ACHN (cell line): ENCODE measurements around the gene IQCB1.
"Not testable (repeated sequence)": the region's sequence is repeated elsewhere in the genome, so short reads cannot be mapped to it uniquely, and the experiment has no call there.

Experiments
- DNase-seq: peaks from one replicate; pipeline ENCODE4 v3.0.0-alpha.2; 2015
- in situ Hi-C: cut with HindIII; loops from 2 replicates; pipeline ENCODE4 v1.10.0; 2017; ENCODE audit warnings: low sequenced_read_pairs, low pct_ligation_motif_present, low pct_unique_long_range_greater_than_20kb

The IQCB1 gene, protein sequence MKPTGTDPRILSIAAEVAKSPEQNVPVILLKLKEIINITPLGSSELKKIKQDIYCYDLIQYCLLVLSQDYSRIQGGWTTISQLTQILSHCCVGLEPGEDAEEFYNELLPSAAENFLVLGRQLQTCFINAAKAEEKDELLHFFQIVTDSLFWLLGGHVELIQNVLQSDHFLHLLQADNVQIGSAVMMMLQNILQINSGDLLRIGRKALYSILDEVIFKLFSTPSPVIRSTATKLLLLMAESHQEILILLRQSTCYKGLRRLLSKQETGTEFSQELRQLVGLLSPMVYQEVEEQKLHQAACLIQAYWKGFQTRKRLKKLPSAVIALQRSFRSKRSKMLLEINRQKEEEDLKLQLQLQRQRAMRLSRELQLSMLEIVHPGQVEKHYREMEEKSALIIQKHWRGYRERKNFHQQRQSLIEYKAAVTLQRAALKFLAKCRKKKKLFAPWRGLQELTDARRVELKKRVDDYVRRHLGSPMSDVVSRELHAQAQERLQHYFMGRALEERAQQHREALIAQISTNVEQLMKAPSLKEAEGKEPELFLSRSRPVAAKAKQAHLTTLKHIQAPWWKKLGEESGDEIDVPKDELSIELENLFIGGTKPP

DNA sequence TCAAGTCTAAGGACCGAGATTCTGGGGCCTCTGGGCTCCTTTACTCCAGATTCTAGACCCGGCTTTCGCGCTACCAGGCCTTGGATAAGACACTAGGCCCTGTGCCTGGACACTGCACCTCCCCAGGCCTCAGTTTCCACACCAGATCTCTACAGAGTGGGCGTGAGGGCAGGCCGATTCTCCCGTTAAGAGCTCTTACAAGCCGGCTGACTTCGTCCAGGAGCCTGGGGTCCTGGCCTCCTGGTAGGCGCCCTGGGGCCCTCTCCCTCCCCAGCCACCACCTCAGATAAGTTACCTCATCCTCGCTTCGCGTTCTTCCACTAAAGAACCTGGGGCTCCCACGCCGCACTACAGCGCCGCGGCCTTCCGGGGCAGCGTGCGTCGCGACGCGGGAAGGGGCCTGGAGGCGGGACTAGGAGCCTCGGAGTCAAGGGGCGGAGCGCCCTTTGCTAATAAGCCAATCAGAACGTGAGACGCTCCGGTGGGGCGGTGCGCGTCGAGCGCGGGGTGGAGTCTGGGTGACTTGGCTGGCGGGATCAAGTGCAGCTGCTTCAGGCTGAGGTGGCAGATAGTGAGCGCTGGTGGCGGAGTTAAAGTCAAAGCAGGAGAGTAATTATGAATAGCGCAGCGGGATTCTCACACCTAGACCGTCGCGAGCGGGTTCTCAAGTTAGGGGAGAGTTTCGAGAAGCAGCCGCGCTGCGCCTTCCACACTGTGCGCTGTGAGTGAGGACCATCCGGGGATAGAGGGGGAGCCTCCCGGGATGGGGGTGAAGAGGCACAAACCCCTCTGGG lies at the start of gene IQCB1, which contains the start of gene EAF2:
IQCB1 (minus strand) TSS at position 390 of the 794 bp plus-strand sequence. CDS start 6,100 bp downstream, outside the sequence.
EAF2 (plus strand) TSS at position 539 of the 794 bp plus-strand sequence; CDS start at position 616, 77 bp downstream.
- in situ Hi-C loops: no loop called here
- peak; percentile 93 for DNase-seq

DNA sequence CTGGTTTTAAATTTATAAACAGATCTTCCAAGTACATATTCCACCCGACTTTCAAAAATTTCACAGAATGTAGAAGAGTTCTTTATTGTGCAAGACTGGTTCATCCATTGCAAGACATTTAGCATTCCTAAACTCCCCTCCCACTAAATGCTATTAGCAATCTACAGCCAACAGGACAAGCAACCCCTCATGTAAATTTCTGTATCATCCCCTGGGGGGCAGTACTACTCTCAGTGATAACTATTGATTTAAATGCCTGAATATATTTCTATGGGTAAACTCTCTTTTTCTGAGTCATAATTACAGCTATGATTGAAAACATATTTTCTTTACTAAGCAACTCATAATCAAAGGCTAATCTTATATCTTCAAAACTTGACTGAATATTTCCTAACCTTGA lies 48.6 kb upstream of the IQCB1 start:
- in situ Hi-C loops: no loop called here
- DNase-seq: peak; percentile 14

DNA sequence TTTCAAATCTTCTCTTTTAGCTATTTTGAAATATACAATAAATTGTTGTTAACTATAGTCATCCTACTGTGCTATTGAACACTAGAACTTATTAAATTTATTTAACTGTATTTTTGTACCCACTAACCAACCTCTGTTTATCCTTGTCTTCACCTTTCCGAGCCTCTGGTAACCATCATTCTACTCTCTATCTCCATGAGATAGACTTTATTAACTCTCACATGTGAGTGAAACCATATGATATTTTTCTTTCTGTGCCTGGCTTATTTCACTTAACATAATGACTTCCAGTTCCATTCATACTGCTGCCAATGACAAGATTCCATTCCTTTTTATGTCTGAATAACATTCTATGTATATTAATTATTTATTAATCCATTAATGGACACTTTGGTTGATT lies 43.6 kb upstream of the IQCB1 start:
- DNase-seq: no peak
- in situ Hi-C loops: no loop called here

DNA sequence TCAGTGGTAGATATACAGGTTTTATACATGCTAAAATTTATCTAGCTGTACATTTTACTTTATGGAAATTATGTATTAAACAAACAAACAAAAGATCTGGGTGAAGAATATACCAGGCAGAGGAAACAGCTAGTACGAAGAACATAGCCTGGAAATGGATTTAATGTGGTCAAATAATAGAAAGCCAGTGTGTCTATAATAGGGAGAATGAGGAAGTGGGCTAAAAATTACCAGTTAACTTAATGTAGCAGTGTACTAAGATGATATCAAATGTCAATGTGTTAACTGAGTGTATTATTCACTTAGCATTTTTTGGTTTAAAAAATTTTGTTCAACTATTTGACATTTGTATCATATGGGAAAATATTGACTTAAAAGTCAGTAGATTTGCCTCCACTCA lies 36.6 kb upstream of the IQCB1 start:
- in situ Hi-C loops: no loop called here
- no peak for DNase-seq

DNA sequence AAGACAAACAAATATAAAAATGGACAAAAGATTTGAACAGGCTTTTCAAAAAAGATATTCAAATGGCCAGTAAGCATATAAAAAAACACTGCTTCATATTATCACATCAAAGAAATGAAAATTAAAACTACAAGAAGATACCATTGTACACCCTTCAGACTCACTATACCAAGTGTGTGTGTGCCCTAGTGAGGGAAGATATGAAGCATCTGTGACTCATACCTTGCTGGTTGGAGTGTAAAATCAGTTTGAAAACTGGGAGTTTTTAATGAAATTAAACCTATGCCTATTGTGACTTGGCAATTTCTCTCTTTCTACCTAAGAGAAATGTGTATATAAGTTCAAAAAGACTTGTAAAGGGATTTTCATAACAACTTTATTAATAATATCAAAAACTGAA lies 35.9 kb upstream of the IQCB1 start:
- no peak for DNase-seq
- in situ Hi-C loops: no loop called here

DNA sequence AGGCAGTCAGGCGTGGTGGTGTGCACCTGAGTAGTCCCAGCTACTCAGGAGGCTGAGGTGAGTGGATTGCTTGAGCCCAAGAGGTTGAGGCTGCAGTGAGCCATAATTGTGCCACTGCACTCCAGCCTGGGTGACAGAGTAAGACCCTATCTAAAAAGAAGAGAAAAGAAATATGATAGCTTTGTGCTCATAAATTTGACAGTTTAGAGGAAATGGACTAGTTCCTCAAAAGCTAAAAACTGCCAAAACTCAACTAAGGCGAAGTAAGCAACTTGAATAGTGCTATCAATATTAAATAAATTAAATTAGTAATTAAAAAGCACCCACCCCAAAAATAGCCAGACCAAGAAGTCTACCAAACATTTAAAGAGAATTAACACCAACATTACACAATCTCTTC lies 34.9 kb upstream of the IQCB1 start:
- DNase-seq: no peak
- in situ Hi-C loops: no loop called here

DNA sequence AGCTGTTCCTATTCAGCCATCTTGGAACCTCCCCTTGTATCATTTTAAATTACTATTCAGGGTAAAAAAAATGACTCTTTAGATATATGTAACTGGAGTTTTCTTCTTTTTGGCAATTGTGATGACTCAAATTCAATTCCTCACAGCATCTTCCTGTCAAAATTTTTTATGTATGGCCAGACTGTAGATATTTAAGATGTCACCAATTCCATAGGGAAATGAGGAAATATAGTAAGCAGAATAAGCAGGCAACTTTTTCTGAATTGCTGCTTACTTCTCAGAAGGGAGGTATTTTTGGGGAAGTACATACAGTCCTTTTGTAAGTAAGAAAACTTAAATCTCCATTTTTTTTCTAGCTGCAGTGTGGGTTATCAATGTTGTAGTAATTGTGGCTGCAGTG lies 28.9 kb upstream of the IQCB1 start:
- in situ Hi-C loops: no loop called here
- DNase-seq: no peak

DNA sequence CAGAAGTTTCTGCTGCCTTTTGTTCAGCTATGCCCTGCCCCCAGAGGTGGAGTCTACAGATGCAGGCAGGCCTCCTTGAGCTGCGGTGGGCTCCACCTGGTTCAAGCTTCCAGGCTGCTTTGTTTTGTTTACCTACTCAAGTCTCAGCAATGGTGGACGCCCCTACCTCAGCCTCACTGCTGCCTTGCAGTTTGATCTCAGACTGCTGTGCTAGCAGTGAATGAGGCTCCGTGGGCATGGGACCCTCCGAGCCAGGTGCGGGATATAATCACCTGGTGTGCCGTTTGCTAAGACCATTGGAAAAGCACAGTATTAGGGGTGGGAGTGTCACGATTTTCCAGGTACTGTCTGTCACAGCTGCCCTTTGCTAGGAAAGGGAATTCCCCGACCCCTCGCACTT lies 28.4 kb upstream of the IQCB1 start:
- DNase-seq, in situ Hi-C loops: not testable (repeated sequence)

DNA sequence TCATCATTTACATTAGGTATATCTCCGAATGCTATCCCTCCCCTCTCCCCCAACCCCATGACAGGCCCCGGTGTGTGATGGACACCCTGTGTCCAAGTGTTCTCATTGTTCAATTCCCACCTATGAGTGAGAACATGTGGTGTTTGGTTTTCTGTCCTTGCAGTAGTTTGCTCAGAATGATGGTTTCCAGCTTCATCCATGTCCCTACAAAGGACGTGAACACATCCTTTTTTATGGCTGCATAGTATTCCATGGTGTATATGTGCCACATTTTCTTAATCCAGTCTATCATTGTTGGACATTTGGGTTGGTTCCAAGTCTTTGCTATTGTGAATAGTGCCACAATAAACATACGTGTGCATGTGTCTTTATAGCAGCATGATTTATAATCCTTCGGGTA lies 22.9 kb upstream of the IQCB1 start:
- DNase-seq, in situ Hi-C loops: not testable (repeated sequence)

DNA sequence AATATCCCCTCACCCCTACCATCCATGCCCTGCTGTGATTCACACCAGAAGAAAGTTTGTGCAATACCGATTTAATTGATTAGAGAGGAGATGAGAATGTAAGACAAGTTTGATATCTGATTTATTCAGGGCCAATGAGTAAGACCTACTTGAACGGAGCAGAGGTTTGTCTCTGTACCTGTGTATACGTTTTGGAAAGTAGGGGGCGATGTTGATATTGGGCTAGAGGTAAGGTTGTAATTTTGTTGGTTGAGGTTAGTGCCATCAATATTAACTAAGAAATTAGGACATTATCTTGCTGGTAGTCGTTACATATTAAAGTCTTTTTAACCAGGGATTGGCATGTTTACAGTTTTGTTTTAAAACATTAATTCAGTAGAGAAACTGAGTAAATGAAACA lies 20.7 kb upstream of the IQCB1 start:
- in situ Hi-C loops: no loop called here
- peak; percentile 9 for DNase-seq

DNA sequence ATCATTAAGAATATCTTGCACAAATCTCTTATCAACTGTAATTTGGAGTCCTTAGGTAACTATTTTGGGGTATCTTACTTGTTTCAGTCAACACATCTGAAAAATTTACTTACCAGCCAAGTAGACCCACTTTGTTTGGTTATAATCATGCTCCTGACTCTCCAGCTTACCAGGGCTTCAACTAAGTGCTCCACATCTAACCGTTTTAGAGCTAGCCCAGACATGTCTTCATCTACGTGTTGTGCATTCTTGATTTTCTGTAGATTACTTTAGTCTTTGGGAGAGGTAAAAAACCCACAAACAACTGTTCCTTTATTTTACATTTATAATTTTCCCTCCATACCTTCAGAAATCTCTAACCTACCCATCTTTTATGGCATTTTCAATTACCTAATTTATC lies 17.4 kb upstream of the IQCB1 start:
- no peak for DNase-seq
- in situ Hi-C loops: no loop called here

DNA sequence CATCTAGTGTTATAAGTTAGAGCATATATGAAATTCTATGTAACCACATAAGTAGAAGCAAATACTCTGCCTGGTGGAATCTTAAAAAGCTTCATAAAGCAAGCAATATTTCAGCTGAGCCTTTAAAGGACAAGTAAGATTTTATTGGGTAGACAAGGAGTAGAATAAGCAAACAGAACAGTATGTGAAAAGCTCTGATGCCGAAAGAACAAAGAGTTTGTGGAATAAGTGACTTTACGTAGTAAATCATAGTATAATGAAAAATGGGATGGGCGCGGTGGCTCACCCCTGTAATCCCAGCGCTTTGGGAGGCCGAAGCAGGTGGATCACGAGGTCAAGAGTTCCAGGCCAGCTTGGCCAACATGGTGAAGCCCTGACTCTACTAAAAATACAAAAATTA lies 10.0 kb upstream of the IQCB1 start:
- in situ Hi-C loops: no loop called here
- no peak for DNase-seq

DNA sequence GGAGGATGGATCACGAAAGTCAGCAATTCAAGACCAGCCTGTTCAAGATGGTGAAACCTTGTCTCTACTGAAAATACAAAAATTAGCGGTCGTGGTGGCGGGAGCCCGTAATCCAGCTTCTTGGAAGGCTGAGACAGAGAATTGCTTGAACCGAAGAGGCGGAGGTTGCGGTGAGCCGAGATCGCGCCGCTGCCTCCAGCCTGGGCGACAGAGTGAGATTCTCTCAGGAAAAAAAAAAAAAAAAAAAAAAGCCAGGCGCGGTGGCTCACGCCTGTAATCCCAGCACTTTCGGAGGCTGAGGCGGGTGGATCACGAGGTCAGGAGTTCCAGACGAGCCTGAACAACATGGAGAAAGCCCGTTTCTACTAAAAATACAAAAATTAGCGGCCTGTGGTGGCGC lies 5.1 kb upstream of the IQCB1 start:
- in situ Hi-C loops: no loop called here

DNA sequence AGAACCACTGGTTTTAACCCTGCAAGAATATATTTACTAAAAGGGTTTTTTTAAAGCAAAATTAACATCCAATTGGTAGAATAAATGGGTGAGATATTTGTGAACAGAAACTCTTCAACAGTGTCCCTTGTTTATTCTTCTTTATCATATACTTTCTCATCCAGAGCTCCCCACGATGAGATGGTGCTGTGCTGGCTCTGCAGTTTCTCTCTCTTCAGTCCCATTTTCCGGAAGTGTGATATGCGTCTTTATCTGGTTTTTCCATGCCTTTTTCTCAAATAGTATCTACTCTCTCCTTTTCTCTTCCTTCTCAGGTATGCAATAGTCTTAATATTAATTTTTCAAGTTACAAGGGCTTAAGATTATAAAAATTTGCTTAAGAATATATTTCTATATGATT lies 1.6 kb upstream of the IQCB1 start:
- DNase-seq: no peak
- in situ Hi-C loops: no loop called here

More for the DNA sequence above, 5.1 kb upstream of the IQCB1 start:
- DNase-seq: no peak

DNA sequence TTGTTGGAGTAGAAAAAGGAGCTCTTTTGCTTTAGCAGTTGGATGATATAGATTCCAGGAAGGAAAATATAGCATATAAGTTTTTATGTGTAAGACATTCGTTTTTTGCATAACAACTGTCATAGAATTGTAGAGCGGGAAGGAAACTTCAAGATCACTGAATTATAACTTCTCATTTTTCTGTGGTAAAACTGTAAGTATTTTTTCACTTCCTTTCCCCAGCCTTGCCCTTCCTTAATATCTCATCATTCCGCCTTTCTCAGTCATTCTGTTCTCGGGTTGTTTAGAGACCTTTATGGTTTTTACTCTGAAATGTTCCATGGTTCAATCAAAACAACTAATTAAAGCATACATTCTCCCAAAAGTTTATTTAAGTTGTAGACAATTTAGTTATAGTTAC lies 1.2 kb upstream of the IQCB1 start:
- in situ Hi-C loops: no loop called here
- DNase-seq: no peak

DNA sequence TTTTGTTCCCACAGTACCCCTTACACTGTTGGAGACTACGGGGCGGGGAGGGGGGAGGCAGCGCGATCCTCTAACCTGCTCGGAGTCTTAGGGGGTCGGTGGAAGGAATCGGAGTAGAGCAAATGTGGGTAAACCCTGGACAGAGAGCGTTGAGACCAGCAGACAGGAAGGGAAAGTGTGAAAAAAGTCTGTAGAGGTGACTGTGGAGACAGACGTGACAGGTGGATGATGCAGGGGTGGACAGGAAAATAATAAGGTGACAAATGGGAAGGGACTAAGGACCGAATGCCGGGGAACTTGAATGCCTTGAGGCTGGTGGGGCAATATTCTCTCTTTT lies 573 bp upstream of the IQCB1 start:
- in situ Hi-C loops: no loop called here
- peak; percentile 2 for DNase-seq

DNA sequence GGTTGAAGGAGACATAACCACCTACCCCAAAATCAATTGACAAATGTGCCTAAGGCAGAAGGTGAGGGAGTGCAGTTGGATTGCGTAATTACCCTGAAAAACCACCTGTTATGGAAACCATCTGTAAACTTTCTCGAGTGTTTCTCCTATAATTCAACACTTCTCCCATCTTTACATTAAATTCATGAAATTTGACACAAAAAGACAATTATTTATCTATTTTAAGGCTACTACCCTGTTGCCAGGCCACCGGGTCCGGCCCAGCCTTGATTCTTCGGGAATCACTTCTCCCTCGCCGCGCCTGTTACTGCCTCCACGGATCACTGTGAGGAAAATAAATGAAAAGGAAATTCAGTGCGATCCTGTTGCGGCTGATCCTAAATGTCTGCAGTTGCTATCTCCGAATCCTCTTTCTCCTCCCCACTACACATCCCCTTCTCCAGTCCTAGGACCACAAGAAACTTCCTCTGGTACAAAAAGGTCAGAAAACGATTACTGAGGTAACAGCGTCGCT lies 646 bp downstream of the IQCB1 start:
- DNase-seq: peak; percentile 7

DNA sequence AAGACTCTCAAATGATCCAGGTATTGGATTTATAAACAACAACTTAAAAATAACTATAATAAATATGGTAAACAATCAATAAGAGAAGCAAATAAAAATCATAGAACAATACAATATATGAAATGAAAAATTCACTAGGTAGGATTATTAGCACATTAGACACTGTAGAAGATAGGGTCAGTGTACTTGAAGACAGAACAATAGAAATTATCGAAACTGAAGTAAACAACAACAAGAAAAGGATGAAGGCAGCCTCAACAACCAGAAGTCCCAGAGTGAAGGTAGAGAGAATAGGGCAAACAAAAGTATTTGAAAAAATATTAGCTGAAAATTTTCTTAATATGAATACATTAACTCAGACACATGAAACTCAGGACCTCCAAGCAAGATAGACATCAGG lies 11.9 kb downstream of the IQCB1 start:
- in situ Hi-C loops: no loop called here
- DNase-seq: no peak

More for the DNA sequence above, 646 bp downstream of the IQCB1 start:
- in situ Hi-C loops: no loop called here
